DMS53 treated with DMSO at 0.1 percent for 48 hours (cell line): ENCODE results near the gene GOLT1A.
A peak's percentile ranks its signal among the peaks of the same experiment; 100 is the strongest.
"Not testable (repeated sequence)": the region's sequence is repeated elsewhere in the genome, so short reads cannot be mapped to it uniquely, and the experiment has no call there.

Experiments
- DNase-seq: peaks from one replicate; lab custom pipeline; 2025; ENCODE audit not compliant: unreplicated experiment; lab: John Stamatoyannopoulos, UW

Gene GOLT1A

GRCh38 chr1:204249736-204250427 lies 36.1 kb upstream of the GOLT1A start:
- no peak for DNase-seq

- DNase-seq: no peak
Measured at GRCh38 chr1:204248954-204249353, 35.2 kb upstream of the GOLT1A start.

- no peak for DNase-seq
Measured at GRCh38 chr1:204246876-204247275, 33.1 kb upstream of the GOLT1A start.

GRCh38 chr1:204242920-204243319 lies 29.1 kb upstream of the GOLT1A start:
- DNase-seq: no peak

GRCh38 chr1:204241914-204242313 lies 28.1 kb upstream of the GOLT1A start:
- DNase-seq: no peak

GRCh38 chr1:204241050-204241449 lies 27.3 kb upstream of the GOLT1A start:
- DNase-seq: no peak

- DNase-seq: no peak
Measured at GRCh38 chr1:204240233-204240632, 26.4 kb upstream of the GOLT1A start.

- not testable (repeated sequence) for DNase-seq
Measured at GRCh38 chr1:204239401-204239800, 25.6 kb upstream of the GOLT1A start.

- DNase-seq: not testable (repeated sequence)
Measured at GRCh38 chr1:204238520-204238919, 24.7 kb upstream of the GOLT1A start.

- DNase-seq: not testable (repeated sequence)
Measured at GRCh38 chr1:204237515-204237914, 23.7 kb upstream of the GOLT1A start.

- DNase-seq: no peak
Measured at GRCh38 chr1:204232526-204232925, 18.7 kb upstream of the GOLT1A start.

GRCh38 chr1:204230211-204230610 lies 16.4 kb upstream of the GOLT1A start:
- DNase-seq: no peak

- DNase-seq: no peak
Measured at GRCh38 chr1:204228896-204229295, 15.1 kb upstream of the GOLT1A start.

GRCh38 chr1:204227996-204228785 lies 14.4 kb upstream of the GOLT1A start:
- no peak for DNase-seq

GRCh38 chr1:204227351-204227750 lies 13.6 kb upstream of the GOLT1A start:
- no peak for DNase-seq

- peak; percentile 13 for DNase-seq
Measured at GRCh38 chr1:204225841-204226735, 12.3 kb upstream of the GOLT1A start.

GRCh38 chr1:204224655-204225054 lies 10.9 kb upstream of the GOLT1A start:
- DNase-seq: no peak

- DNase-seq: no peak
Measured at GRCh38 chr1:204223129-204223860, 9.5 kb upstream of the GOLT1A start.

- DNase-seq: no peak
Measured at GRCh38 chr1:204222764-204223055, 8.9 kb upstream of the GOLT1A start.

GRCh38 chr1:204222006-204222763 lies 8.4 kb upstream of the GOLT1A start:
- DNase-seq: no peak
